GM21717 (cell line): ENCODE results near the gene PROSER1.
"Not testable (repeated sequence)": the region's sequence is repeated elsewhere in the genome, so short reads cannot be mapped to it uniquely, and the experiment has no call there.

ENCODE experiments used
- ATAC-seq: cut with Tn5 transposase; IDR thresholded peaks from one replicate; pipeline ENCODE4 v1.9.1; 2021; ENCODE audit warnings: mild to moderate bottlenecking, moderate library complexity; ENCODE audit not compliant: unreplicated experiment

PROSER1 gene

GRCh38 chr13:39032150-39032549 lies 5.7 kb downstream of the PROSER1 start:
- no peak for ATAC-seq

- ATAC-seq: no peak
These were observed 12.5 kb downstream of the PROSER1 start for GRCh38 chr13:39025433-39025839.

- ATAC-seq: no peak
These were observed 14.1 kb downstream of the PROSER1 start for GRCh38 chr13:39023761-39024160.

GRCh38 chr13:39023316-39023715 lies 14.6 kb downstream of the PROSER1 start:
- ATAC-seq: no peak

- no peak for ATAC-seq
These were observed 16.9 kb downstream of the PROSER1 start for GRCh38 chr13:39020853-39021462.

- ATAC-seq: peak; percentile 75
These were observed 21.1 kb downstream of the PROSER1 start for GRCh38 chr13:39016787-39017186.

DNA sequence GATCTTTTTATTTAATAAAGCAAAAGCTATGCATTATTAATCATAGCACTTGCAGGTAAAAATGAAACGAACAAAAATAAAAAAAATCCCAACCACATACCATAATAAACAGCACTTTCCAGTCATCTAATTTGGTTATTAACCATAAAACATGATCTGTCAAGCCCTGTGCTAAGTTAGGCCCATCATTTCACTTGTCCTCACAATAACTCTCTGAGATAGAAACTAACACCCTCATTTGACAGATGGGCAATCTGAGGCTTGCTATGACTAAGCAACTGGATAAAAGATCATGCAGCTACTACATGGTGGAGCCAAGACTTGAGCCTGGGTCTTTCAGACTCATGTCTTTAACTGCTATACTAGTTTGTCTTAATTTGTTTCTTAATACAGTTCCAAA lies 21.8 kb downstream of the PROSER1 start:
- ATAC-seq: peak; percentile 97

- no peak for ATAC-seq
These were observed 24.4 kb downstream of the PROSER1 start for GRCh38 chr13:39013462-39013861.

DNA sequence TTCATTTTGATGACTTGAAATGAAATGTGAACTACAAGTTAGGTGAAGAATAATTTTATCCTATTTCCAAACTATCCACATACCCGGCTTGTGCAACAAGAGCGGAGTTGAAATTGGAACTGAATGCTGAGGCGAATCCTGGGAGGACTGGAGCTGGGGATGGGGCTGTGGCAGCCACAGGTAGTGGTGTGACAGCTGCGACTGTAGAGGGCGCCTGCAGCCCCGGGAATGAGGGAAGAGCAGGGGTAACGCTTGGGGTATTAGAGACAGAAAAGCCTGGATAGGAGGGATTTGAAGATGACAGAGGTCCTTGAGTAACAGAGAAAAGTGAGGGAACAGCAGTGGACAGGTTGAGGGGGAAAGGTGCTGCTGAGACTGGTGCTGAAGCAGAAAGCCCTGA lies 25.3 kb downstream of the PROSER1 start:
- no peak for ATAC-seq

- ATAC-seq: not testable (repeated sequence)
These were observed 31.3 kb downstream of the PROSER1 start for GRCh38 chr13:39006371-39007111.

GRCh38 chr13:38998739-38999138 lies 39.1 kb downstream of the PROSER1 start:
- ATAC-seq: no peak

DNA sequence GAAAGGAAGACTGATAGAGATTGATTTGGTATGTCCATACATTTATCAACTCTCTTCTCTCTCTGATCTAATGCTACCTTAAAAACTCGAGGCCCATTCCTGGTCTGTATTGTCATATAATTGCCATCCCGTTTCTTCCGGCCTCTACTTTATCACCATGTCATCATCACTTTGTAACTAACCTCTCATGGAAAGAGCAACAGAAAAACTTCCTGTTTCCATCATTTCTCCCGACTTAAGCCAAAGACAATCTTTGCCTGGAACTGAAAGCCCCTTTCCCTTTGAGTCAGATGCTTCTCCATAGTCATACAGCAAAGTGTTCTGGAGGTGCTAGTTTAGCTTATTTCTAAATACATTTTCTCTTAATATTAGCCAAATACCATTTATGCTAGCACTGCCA lies 44.5 kb downstream of the PROSER1 start:
- ATAC-seq: no peak

- no peak for ATAC-seq
These were observed 47.2 kb downstream of the PROSER1 start, which contains the start of gene STOML3 for GRCh38 chr13:38990693-38991092. STOML3 (minus strand) TSS chr13:38990831; CDS start chr13:38990721, 110 bp downstream.

GRCh38 chr13:38981096-38981495 lies 56.8 kb downstream of the PROSER1 start:
- no peak for ATAC-seq

GRCh38 chr13:38980750-38981078 lies 57.2 kb downstream of the PROSER1 start:
- no peak for ATAC-seq

DNA sequence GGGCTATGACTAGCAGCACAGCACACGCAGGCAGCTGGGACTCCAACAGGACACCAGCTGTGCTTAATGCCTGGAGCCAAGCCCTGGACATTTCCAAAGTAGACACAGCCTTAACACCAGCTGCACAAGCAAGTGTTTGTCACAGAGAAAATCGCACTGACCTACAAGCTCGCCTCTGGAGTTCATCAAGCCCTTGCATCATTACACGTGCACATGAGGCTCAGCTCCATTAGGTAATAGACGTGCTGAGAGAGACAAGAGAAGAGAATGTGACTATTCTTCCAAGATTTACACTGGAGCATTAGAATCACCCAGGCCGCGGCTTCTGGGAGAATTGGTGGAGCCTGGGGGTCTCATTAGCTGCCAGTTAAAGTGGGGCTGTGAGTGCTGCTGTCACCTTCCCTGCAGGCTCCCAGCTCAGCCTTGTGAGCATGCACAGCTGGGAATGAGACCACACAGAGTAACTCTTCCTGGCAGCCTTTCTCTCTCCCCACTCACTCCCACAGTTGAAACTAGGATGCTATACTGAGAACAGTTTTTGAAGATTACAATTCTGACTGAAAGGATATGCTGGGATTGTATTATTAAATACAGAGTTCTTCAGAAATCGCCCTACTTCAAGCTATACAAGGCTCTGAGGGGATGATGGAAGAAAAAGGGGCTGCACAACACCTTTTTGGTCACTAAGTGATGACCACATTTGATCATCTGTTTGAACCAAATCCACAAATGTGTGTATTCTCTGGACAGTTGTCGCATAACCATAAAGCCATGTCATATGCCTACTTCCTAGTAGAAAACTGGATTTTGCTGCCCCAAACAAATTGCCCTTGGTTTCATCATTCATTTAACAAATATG lies 57.8 kb downstream of the PROSER1 start:
- no peak for ATAC-seq

GRCh38 chr13:38970380-38971051 lies 67.4 kb downstream of the PROSER1 start:
- ATAC-seq: no peak

DNA sequence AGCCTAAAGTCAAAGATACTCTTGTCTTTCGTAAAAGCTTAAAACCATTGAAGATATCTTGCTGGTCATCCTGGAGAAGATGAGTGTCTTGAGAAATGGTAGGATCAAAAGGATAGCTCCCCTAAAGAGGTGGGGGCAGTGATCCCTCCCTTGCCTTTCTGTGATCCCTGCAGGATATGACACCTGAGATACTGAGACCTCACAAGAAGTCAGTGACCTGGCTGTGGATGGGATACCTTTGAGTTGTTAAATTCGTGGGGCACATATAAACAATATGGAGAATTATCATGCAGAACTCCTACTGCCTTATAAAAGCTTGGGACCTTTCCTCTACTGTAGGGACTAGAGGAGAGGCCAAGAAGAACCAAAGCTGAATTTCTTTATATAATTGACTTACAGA lies 68.7 kb downstream of the PROSER1 start:
- ATAC-seq: no peak

GRCh38 chr13:38967446-38967845 lies 70.4 kb downstream of the PROSER1 start:
- no peak for ATAC-seq

DNA sequence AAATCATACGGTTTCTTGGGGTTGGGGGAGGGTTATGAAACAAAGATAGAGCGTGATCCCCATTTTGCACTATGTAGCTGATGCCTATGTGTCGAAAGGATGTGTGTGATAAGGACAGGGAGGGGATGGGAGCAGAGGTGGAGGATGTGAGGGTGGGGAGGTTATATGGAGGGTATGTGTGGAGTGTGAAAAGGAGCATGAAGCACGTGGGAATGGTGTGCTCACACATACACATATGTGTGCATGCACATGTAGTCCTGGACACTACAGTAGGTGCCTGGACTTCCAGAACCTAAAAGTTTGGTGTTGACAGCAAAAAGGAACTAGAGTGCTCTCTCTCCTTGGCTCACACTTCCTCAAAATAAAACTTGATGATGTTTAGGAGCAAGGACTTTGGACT lies 72.6 kb downstream of the PROSER1 start:
- ATAC-seq: no peak

- ATAC-seq: no peak
These were observed 77.7 kb downstream of the PROSER1 start for GRCh38 chr13:38960175-38960574.
